T1000 (cell line): ENCODE results near the gene ATP2C1.
"Not testable (repeated sequence)": the region's sequence is repeated elsewhere in the genome, so short reads cannot be mapped to it uniquely, and the experiment has no call there.

ENCODE experiments used
- DNase-seq: peaks from one replicate; lab custom pipeline; 2025; ENCODE audit warnings: mixed read lengths; lab: John Stamatoyannopoulos, UW

ATP2C1 gene

DNA sequence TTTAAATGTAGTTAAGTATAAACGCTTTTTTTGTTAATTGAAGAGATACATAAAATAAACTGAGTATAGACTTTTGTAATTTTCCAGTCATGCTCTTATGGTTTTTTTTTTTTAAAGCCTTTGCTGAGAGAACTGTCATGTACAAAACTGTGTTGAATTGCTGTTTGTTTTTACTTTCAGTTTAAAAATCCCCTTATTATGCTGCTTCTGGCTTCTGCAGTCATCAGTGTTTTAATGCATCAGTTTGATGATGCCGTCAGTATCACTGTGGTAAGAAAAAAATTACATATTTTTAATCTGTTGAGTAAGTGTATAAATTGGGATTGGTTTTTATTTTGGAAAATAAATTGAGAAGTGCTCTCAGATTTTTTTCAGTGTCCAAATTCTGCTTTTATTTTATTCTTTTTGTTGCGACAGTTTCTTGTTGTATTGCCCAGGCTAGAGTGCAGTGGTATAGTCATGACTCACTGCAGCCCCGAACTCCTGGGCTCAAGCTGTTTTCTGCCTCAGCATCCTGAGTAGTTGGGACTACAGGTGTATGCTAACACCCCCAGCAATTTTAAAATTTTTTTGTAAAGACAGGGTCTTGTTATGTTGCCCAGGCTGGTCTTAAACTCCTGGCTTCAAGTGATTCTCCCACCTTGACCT is 40.7 kb downstream of the ATP2C1 start:
- no peak for DNase-seq

DNA sequence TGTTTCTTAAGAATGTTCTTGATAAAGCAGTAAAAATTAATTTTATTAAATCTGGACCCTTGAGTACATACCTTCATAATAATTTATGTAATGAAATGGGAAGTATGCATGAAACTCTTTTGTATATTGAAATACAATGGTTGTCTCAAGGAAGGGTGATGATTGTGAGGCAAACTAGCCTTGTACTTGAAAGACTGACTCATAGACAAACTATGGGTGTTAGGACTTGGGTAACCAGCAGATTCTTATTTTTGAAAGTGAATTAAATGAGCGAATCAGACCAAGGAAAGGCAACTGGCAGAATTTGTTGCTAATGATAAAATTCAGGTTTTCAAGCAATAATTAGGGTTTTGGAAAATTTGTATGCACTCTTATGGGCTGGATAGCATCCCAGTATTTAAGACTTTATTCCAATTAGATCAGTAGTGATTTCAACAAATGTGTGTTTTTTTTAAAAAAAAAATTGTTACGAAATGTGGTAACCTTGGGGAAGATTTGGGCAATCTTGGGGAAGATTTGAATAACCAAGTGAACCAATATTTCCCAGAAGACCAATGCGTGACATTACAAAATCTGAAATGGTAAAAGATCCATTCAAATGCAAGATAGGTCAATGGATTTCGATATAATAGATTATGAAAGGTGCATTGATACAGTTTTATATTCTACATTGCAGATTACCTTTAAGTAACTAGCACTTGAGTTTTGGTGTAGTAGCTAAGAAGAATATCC is 42.0 kb downstream of the ATP2C1 start:
- DNase-seq: no peak

DNA sequence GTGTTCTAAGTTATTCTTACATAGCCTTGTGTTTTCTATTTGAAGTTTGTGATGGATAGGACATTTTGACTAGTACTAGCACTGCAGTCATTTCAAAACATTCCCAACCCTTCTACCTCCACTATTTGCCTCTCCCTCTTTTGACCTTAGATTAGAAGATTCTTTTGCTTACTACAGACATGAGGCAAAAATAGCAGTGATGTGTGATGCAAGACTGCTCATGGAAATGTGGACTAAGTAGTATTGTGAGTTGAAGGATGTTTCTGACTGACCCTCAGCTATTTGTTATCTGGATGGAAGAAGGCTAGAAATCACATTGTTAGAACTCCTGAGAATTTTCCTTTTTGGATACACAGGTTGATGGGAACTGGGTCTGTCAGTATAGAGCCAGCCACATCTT is 45.9 kb downstream of the ATP2C1 start:
- no peak for DNase-seq

DNA sequence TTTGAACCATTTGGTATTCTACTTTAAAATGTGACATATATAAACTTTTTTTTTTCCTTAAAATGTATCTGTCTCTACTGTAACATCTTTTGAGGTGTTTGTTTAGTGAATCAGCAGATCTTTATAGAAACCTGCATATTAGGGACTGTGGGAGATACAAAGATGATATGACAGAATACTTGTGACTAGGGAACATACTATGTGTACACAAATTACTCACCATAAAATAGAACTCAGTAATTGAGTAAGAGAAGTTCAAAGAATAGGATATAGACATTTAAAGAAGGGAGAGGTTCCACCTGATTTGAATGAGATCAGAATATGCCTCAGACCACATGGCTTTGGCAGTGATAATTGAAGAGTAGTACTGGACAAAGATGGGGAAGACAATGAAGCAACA is 47.9 kb downstream of the ATP2C1 start:
- no peak for DNase-seq

DNA sequence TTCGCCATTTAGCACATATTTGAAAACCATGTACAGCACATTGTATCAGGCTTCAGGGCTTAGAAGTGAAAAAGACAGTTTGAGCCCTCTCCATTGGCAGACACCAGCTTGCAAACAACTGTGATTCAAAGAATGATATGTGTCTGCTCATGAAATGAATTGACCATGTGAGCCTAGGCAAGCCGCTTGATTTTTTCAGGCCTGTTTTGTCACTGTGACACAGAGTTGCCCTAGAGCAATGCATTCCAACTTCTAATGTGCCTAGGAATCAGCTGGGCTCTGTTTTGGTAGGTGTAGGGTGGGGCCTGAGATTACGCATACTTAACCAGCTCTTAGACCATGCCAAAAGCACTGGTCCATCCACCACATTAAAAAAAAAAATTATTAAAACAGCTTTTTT is 53.0 kb downstream of the ATP2C1 start:
- no peak for DNase-seq

DNA sequence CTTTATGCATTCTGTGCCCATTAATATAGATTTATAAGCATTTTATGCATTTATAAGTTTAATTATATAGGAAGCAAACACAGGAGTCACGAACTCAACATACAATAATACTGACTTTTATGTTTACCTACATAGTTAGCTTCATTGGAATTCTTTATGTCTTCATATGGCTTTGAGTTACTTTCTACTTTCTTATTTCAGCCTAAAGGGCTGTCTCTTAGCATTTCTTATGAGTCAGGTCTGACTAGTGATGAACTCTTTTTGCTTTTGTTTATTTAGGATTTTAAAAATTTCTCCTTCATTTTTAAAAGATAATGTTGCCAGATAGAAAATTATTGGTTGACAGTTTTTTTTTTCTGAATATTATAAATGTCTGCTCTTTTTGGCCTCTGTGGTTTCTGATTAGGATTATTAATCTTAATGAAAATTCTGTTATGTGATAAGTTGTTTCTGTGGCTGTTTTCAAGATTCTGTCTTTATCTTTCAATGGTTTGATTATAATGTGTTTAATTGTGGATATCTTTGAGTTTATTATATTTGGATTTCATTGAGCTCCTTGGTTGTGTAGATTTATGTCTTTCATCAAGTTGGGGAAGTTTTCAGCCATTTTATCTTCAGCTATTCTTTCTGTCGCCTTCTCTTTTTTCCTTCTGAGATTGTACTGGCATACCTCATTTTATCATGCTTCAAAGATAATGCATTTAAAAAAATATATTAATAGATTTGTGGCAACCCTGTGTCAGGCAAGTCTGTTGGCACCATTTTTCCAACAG is 54.3 kb downstream of the ATP2C1 start:
- no peak for DNase-seq

DNA sequence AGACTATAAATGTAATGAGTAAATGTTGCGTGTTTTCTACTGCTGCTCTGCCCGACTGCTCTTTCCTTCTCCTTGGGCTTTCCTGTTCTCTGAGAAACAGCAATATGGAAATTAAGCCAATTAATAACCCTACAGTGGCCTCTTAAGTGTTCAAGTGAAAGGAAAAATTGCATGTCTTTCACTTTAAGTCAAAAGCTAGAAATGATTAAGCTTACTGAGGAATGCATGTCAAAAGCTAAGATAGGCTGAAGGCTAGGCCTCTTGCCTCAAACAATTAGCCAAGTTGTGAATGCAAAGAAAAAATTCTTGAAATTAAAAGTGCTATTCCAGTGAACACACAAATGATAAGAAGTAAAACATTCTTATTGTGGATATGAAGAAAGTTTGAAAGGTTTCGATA is 55.0 kb downstream of the ATP2C1 start:
- DNase-seq: no peak

DNA sequence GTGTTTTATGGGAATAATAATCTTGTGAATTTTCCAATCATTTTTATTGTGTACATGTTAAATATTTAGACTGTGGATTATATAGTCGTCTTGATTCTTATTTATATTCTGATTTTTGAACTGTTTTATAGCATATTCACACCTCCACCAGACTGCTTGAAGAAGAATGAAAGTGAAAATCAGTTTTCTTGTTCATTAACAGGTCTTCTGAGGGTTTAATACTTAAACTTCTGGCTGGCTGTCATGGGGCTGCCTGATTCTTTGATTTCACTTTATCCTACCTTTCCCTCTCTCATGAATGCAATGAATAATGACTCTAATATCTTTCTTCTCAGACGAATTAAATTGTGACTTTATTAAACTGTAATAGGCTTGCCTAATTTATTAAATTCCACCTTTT is 56.2 kb downstream of the ATP2C1 start:
- DNase-seq: no peak

DNA sequence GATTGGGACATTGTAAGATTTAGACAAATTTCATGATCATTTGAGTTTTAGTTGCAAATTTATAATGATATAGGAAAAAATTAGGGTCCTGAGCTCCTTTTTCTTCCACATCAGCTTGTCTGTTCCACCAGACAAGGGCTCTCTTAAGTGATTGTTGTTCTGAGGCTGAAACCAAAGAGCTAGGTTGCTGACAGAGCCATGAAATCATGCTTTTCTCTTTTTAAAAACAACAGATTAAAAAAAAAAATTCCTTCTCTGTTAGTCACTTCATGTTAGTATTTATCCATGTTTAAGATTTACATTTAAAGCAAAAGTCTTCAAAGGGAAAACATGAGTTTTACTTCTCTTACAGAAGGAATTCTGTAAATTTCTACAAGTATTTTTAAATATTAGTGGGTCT is 56.8 kb downstream of the ATP2C1 start:
- DNase-seq: no peak

DNA sequence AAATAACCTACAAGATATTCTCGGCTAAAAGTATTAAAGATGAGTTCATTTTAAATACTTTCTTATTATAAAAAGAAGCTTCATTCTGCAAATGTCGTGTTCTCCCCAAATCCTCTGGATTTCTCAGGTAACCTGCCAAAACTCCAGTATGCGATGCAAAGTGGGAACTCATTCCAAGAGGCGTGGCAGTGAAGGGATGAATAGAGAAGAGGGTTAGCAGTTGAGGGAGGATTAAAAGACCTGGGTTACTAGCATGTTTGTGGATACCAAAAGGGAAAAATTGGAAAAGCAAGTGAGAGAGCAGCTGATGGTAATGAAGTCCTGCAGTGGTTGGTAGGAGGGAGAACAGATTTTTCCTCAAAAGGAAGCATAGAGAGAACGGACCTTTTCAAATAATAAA is 61.6 kb downstream of the ATP2C1 start:
- DNase-seq: no peak

DNA sequence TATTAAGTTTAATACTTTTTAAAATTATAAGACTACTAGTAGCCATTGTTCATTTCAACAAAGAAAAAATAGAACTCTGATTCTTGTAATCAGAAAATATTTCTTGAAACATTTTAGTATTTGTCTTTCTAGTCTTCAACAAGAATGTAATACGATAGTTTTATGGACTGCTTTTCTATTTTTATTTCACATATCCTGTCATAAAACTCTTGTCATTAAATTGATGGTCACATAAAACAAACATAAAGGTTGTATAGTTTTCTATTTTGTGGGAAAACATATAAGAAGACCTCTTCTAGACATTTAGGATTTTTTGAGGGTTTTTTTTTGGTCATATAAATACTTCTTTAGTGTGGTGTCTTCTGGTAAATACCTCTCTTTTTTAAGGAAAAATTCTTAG is 62.4 kb downstream of the ATP2C1 start:
- DNase-seq: no peak

DNA sequence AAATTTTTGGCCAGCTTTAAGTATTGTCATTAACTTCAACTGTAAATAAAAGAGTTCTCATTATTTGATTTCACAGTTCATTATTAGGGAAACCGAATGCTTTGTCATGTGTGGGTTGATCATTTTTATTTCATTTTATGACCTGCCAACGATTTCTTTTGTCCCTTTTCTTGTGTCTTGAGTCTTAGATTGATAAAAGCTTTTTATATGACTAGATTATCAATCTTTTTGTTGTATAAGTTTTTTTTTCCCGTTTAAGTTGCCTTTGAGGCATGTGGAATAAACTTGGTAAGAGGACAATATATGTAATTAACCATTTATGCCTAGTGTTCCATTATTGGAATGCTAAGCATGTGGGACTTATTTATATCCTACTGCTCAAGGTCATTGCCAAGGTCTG is 62.8 kb downstream of the ATP2C1 start:
- DNase-seq: no peak

DNA sequence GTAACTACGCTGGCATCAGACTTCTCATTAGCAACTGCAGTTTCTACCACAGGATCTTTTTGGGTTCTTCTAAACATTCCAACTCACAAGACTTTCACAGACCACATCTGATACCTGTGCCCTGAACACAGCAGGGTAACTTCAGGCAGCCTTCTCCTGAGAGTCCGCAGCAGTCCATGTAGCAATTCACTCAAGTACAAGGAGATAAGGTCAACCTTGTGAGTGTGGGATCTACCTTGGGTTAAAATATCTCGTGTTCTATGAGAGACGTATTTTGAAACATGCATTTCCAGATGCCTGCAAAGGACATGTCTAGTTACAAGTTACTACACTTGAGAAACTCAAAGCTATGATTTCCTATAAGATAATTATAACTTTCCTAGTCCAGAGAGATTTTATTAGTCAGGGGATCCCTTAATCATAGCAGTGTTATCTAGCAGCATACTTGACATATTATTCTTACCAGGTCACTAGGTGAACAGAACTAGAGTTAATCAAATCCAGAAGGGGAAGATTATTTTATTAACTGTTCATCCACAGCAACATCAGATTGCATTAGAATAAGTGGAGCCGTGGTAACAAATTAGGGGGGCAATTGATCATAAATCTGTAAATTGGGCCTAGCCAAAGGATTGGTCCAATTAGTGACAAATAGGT is 66.4 kb downstream of the ATP2C1 start:
- no peak for DNase-seq

DNA sequence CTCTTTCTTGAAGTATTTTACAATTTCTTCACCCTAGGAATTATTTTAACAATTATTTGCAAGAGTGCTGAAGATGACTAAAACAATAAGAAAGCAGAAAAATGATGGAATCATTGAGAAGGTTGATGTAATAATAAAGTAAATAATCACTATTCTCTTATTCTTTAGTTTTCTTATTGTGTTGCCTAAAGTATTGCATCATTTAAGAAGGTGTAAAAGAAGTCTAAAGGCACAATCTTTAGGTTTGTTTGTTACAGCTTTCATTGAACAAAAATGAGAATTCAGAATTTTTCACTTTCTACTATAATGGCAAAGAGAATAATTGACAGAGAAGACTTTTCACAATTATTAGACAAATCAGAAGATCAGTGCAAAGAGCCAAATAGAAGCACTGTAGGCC is 67.6 kb downstream of the ATP2C1 start:
- no peak for DNase-seq

DNA sequence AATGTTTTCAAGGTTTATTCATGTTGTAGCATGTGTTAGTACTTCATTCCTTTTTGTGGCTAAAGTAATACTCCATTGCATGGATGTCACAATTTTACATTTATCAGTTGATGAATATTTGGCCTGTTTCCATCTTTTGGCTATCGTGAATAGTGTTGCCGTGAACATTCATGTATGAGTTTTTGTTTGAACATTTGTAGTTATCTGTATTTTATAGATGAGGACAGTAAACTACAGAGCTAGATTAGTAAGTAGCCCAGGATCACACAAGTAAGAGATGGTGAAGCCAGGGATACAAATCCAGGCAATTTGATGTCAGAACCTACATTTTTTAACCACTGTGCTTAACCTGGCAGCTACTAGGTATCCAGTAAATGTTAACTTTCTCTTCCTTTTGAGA is 69.6 kb downstream of the ATP2C1 start:
- DNase-seq: no peak

DNA sequence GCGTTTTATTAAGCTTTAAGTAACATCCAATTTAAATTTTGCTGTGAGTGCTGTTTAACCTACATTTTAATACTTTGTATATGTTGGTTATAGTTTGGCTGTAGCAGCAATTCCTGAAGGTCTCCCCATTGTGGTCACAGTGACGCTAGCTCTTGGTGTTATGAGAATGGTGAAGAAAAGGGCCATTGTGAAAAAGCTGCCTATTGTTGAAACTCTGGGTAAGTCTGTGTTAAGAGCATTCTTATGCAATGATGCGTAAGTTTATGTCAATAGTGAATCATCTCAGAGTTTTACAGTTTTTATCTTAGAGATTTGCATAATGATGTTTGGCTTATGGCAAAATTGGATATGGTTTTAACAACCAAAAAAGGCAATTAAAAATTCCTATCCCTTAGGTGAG is 70.0 kb downstream of the ATP2C1 start:
- DNase-seq: no peak

DNA sequence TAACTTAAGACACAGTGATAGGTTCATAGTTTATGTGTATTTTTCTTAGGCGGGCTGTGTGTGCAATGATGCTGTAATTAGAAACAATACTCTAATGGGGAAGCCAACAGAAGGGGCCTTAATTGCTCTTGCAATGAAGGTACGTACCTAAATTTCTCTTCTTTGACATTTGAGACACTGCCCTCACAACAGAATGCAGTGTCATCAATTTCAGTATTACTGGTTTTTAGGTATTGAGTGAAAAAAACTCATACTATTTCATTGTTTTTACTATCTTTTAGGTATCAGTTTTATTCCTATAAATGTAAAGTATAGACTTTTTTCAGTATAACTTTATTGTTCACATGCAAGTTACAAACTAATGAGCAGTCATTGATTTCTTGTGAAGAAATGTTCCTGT is 73.4 kb downstream of the ATP2C1 start:
- DNase-seq: no peak

DNA sequence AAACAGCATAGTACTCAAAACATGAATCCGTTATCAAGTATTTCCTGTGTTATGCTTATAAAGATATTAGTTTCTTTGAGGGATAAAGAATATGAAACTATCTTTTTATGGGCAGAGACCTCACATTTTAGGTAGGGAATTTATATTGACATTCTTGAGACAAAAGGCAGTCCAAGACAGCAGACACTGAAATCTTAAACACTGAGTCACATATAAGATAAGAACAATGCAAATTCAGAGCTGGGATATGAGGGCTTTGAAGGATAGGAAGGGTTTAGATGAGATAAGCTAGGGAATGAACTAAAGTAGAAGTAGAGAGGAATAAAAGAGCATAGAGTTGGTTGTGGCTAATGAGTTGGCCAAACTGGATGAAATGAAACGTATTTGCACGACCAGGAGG is 74.3 kb downstream of the ATP2C1 start:
- DNase-seq: no peak

DNA sequence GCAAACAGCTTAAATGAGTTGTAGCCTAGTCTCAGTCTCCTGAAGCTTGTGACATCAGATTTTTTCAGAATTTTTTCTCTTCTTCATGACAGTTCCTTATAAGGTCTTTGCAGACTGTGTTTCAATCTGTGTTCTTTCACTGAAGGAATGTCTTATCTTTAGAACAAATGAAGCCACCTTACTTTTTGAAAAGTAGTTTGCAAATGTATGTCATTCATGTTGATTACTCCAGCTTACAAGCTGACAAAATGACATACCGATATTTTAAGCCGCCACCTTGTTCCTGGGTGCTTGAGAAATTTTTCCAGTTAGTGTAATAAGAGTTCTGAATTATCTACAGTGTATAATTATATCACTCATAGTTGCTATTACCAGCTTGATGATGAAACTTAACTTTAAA is 75.7 kb downstream of the ATP2C1 start:
- DNase-seq: no peak

DNA sequence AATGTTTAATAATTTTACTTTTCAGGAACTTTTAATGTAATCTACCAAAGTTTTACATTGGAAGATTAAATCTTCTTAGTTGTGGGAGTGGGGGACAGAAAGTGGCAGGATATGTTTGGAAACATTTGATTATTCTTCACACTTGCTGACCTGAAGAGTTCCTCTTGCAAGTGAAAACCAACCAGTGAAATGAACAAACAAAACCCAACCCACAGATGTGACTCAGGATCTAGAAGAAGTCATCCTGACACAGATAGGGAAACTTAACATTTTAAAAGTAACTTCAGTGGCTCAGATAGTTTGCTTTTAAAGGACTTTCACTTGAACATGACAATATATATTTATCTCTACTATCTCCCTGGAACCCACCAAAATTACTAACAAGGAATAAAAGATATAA is 77.3 kb downstream of the ATP2C1 start:
- DNase-seq: no peak

DNA sequence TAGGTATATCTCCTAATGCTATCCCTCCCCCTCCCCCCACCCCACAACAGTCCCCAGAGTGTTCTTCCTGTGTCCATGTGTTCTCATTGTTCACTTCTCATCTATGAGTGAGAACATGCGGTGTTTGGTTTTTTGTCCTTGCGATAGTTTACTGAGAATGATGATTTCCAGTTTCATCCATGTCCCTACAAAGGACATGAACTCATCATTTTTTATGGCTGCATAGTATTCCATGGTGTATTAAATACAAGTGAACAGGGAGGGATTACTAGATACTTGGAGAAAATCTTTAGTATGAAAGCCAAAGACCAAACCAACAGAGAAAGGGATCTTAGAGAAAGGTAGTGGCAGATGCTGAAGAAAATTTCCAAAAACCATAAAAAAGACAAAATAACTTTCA is 78.7 kb downstream of the ATP2C1 start:
- DNase-seq: not testable (repeated sequence)

DNA sequence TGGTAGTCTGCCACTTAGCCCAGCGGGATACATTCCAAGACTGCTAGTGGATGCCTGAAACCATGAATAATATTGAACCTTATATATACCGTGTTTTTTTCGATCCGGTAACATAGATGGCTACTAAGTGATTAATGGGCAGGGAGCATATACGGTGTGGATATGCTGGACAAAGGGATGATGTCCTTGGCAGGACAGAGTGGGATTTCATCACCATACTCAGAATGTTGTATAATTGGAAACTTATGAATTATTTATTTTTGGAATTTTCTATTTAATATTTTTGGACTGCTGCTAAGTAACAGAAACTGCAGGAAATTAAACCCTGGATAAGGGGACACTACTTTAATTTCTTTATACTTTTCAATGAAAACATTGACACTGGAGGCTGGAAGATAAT is 79.5 kb downstream of the ATP2C1 start:
- DNase-seq: no peak

DNA sequence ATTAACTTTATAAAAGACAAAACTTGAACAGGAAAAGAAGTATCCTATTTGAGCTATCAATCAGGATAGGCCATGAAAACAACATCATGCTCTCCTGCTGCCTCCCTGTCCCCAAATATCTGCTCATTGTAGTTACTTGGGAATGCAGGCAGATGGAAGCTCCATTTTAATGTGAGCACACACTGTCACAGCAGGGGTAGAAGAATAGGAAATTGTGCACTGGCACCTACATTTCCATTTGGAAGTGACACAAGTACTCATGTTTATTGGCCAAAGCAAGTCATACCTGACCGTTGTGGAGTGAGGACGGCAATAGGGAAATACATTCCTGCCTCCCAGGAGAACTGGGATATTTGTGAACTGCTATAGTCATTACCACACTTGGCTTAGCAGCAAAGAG is 80.3 kb downstream of the ATP2C1 start:
- DNase-seq: no peak
